ENCODE results near the gene PTPRG. TPM values are rescaled to one million over a fixed set of nuclear protein-coding genes. Genes with fewer than 3 reads are reported as not detected.
"Not testable (repeated sequence)": the region's sequence is repeated elsewhere in the genome, so short reads cannot be mapped to it uniquely, and the experiment has no call there.

PTPRG gene
- polyA plus RNA-seq, 3 donors = 5.6 to 45.7 (median 13.3) TPM

DNA sequence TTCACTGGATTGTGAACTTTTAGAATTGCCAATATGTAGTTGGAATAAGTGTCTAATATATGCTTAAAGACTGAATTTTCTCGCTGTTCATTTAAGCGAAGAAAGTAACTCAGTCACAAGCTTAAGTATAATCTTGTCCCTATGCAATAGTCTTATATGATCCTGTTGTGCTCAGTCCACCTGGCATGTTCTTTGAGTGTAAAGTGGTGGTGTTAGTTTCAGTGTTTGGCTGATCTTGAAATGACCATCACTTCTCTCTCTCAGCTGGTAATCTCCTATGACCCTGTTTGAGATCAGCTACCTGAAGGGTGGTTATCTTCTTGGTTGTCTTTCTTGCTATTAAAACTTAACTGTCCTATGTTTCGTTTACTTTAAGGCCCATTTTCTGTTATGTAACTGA lies 197.5 kb downstream of the PTPRG start:
- WGBS, 3 donors = 94 to 97% (median 95%) methylated on average over 3 of the region's 3 CpGs
- H3K27ac ChIP-seq (ENCODE audit: low read depth, low read length) = no peak overlapping the region

DNA sequence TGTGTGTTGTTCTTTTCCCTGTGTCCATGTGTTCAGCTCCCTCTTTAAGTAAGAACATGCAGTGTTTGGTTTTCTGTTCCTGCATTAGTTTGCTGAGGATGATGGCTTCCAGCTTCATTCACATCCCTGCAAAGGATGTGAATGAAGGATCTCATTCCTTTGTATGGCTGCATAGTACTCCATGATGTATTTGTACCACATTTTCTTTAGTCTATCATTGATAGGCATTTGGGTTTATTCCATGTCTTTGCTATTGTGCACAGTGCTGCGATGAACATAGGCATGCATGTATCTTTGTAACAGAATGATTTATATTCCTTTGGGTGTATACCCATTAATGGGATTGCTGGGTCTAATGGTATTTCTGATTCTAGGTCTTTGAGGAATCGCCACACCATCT lies 199.4 kb downstream of the PTPRG start:
- WGBS, 3 donors = 93 to 94% (median 93%) methylated on average over 2 of the region's 2 CpGs

DNA sequence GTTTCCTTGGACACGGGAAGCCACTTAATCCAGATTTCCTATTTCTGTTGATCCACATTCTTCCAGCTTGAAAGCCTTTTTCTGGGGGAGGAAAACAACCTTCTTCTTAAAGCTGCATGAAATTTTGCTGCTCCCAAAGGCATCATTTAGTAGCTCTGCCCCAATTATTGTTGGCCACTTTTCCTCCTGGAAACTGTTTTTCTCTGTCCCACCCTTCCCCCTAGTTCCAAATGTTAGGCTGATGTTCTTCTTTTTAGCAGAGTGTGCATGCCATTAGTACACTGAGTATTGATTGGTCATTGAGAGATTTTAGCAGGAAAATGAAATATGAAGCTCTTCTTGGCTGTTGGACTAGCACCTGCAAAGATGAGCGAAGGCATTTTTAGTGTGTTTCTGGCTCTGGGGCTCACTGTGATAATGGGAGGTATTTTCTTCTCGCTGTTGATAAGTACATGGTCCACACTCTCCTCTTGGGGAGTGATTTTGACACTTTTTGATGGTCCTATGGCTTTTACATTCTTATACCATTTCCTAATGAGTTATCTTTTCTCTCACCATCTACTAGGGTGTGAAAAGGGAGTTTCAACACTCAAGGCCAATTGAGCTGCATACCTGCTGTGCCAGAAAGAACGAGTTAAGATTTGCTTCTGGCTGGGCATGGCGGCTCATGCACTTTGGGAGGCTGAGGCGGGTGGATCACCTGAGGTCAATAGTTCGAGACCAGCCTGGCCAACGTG lies 200.5 kb downstream of the PTPRG start:
- no peak overlapping the region for H3K27ac ChIP-seq (ENCODE audit: low read depth, low read length)
- 82 to 94% (median 86%) methylated on average over 8 of the region's 8 CpGs for WGBS, 3 donors

More for the DNA sequence above, 199.4 kb downstream of the PTPRG start:
- not testable (repeated sequence) for H3K27ac ChIP-seq (ENCODE audit: low read depth, low read length)

DNA sequence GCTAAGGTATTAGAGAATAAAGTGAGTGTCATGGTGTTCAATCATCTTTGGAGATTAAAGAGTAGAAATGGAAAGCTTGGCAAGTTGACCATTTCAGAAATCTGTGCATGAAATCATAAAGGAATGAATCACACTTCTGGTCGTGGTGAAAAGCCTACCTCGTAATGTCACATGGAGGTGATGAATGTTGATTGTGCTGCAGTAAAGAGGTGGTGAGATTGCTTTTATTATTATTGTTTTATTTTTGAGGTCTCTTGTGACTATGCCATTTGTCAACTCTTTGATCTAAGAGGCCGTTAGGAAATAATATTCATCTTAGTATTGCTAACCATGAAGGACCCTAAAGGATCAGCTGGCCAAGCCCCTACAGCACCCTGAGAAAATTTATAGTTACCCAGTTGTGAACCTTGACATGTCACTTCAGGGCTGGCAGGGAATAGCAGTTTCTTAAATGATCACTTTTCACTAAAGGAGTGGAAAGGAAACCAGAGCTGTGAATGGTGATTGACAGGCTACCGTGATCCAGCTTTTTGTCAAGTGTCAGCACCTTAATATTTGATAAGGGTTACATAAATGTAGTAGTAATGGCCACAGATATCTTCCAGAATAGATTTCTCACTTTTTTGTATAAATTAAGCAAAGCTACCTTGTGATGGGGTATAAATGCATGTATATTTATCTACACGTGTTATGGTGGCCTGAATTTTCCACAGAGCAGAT lies 203.9 kb downstream of the PTPRG start:
- 87 to 90% (median 89%) methylated on average over 5 of the region's 5 CpGs for WGBS, 3 donors
- H3K27ac ChIP-seq (ENCODE audit: low read depth, low read length) = no peak overlapping the region

DNA sequence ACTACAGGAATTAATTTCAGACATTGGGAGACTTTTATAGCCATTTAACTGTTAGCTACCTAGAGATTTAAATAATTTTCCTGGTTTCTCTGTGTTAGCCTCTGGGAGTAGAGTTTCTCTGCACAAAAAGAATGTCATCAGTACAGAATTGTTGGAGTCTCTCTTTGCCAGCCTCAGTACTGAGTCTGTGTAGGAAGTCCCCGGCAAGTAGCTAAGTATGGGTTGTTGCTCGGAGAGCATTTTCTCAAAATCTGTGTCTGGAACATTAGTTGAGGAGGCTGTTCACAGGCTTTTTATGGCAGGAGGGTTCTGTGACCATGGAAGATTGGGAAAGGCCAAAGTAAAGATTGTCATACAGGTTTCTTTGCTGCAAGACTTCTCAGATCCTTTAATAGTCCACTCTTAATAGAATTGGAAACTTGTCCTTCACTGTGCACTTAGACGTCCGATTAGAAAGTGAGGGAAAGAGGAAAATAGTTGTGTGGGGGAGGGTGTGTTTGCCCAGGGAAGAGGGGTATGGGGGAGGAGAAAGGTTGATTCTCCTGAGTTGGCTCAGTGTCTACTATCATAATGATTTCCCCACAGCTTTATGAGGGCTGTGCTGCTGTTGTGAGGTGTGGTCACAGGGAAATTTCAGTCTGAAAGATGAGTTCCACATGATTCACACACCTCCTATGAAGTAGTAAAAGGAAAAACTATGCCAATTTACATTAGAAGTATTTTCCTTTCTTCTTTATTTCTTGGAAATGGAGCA lies 207.1 kb downstream of the PTPRG start:
- H3K27ac ChIP-seq (ENCODE audit: low read depth, low read length) = no peak overlapping the region
- 68 to 77% (median 74%) methylated on average over 4 of the region's 4 CpGs for WGBS, 3 donors

DNA sequence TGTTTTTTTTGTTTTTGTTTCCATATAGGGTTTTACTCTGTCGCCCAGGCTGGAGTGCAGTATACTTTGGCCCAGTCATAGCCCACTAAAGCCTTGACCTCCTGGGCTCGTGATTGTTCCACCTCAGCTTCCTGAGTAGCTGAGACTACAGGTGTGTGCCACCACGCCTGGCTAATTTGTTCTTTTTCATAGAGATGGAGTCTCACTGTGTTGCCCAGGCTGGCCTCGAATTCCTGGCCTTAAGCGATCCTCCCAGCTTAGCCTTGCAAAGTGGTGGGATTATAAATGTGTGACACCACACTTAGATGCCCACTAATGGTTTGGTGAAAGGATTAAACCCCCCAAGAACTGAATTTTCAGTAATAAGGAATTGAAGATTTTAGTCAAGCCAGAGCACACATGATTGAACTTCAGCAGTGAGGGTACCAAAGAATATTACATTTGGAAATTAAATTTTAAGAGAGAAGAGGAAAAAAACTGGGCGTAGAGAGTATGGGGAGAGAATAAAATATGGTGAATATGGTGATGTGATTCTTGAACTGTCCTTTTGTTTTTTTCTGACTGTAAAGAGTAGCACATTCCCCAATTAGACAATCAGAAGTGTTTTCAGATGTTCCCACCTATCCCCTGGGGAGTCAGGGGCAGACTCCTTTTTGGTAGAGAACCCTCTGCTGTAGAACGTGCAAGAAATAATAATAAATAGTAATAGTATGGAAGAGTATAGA lies 208.1 kb downstream of the PTPRG start:
- no peak overlapping the region for H3K27ac ChIP-seq (ENCODE audit: low read depth, low read length)
- 87 to 90% (median 89%) methylated on average over 7 of the region's 7 CpGs for WGBS, 3 donors

DNA sequence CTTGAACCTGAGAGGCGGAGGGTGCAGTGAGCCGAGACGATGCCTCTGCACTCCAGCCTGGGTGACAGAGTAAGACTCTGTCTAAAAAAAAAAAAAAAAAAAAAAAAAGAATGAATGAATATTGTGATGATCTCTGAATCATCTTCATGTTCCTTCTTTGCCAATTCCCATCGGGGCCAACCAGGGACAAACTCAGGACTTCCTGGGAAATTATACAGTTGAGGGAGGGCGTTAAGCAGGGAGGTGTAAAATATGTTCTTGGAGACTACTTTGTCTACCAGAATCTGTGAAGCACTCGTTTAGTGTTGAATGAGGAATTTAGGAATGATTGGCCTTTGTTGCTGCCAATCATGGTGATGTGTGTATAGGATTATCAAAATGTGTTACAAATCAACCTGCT lies 210.6 kb downstream of the PTPRG start:
- H3K27ac ChIP-seq (ENCODE audit: low read depth, low read length) = no peak overlapping the region
- WGBS, 3 donors = 81 to 93% (median 86%) methylated on average over 6 of the region's 6 CpGs

DNA sequence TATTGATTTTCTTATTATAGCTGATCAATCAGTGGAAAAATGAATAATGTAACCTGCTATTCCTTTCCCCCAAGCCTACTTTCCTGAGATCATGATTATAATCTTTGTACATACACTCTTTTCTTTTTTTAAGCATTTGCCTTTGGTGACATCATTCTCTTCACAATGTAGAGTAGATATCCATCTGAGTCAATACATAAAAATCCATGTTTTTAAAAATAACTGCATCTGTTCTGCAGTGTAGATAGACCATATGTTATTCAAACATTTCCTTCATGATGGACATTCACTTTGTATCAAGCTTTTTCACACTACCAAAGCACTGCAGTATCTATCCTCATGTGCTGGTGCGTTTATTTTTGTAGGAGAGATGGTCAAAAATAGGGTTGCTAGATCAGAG lies 211.1 kb downstream of the PTPRG start:
- no peak overlapping the region for H3K27ac ChIP-seq (ENCODE audit: low read depth, low read length)

DNA sequence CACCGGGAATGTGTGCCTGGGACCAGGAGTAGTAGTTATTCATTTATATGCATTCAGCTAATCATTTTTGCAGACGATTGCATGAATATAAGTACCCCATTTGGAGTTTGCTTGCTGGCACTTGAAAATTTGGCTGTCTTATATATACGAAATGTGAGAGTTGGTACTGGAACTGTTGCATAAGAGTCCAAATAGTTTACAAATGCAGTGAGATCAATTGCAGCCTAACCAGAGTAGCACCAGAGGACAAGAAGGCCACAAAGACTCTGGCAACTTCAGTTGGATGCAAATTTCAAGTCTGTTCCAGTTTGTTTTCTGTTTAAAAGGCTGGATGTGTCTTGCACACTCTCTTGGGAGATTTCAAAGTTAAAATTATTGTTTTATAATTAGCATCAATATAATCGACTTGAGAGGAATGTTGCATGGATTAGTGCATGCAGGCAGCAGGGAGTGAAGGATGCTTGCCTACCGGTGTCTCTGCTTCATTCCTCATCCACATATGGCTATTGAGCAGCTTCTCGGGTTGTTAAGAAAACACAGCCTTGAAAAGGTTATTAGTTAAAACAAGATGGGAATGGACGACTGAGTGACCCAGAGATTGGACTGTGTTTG lies 213.0 kb downstream of the PTPRG start:
- no peak overlapping the region for H3K27ac ChIP-seq (ENCODE audit: low read depth, low read length)
- 61 to 72% (median 71%) methylated on average over 7 of the region's 7 CpGs for whole genome bisulfite sequencing, 3 donors

More for the DNA sequence above, 211.1 kb downstream of the PTPRG start:
- 81 to 93% (median 93%) methylated on average over 1 of the region's 1 CpG for WGBS, 3 donors

DNA sequence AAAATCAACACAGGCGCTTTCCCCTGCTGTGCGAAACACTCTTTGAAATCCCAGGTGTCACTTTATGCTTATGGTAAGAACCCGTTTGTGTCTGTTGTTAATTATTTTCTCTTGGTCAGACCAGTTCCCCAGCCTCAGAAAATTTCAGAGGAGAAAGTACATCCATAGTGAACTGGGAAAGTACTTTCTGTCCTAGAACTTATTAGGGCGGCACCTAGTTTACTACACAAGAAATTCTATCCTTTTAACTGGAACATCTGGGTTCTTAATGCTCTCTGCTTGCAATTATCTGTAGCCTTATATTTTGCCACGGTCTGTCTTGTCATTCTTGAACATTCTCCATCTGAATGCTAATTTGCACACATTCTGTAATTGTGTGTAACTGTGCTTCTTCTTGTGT lies 215.0 kb downstream of the PTPRG start:
- 80 to 95% (median 88%) methylated on average over 5 of the region's 5 CpGs for WGBS, 3 donors
- no peak overlapping the region for H3K27ac ChIP-seq (ENCODE audit: low read depth, low read length)

DNA sequence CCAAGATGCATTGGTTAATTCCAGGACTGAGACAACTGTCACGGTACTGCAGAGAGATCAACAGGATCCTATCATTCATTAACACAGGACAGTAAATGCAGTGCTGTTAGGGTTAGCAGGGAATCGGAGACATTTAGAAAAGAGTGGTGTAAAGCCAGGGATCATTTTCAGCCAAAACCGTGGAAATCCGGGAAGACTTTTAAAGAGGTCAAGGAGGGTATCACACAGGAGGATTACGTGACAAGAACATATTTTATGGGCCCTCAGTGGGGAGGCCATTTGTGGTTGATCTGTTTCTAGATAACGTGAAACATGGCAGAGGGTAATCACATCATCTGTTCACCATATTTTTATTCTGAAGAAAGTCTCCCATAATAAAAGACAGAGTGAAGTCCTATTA lies 216.1 kb downstream of the PTPRG start:
- no peak overlapping the region for H3K27ac ChIP-seq (ENCODE audit: low read depth, low read length)
- 59 to 88% (median 67%) methylated on average over 6 of the region's 6 CpGs for WGBS, 3 donors

DNA sequence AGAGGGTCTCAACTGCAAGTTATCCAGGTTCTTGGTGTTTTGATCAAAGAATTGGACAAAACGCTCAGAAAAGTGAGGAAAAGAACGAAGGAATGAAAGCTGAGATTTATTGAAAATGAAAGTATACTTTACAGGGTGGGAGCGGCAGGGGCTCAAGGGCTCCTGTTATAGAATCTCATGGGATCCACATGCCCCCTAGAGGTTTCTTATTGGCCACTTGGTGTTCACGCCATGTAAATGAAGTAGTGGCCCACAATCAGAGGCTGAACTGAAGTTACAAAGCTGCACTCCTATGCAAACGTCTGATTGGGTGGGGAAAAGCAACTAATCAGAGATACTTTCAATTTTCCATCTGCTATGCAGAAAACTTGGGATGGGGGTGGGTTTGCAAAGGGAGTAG lies 216.7 kb downstream of the PTPRG start:
- WGBS, 3 donors = 86 to 87% (median 86%) methylated on average over 5 of the region's 5 CpGs
- no peak overlapping the region for H3K27ac ChIP-seq (ENCODE audit: low read depth, low read length)

DNA sequence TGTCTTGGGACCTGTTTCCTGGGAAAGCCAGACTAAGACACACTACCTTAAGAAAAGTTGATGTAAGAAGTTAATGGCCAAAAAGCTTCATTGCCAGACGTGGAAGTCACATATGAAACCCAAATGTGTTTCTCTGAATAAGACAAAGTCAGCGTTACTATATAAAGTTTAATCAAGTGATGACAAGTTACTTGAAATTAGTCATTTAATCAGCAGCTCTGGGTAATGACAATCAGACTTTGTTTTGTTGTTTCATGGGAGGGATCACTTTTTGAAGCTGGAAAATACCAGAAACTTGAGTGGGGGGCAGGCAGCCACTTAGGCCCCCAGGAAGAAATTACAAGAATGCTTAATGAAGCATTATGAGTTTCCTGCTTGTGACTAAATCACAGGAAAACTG lies 218.6 kb downstream of the PTPRG start:
- no peak overlapping the region for H3K27ac ChIP-seq (ENCODE audit: low read depth, low read length)
- WGBS, 3 donors = 57 to 68% (median 65%) methylated on average over 2 of the region's 2 CpGs

DNA sequence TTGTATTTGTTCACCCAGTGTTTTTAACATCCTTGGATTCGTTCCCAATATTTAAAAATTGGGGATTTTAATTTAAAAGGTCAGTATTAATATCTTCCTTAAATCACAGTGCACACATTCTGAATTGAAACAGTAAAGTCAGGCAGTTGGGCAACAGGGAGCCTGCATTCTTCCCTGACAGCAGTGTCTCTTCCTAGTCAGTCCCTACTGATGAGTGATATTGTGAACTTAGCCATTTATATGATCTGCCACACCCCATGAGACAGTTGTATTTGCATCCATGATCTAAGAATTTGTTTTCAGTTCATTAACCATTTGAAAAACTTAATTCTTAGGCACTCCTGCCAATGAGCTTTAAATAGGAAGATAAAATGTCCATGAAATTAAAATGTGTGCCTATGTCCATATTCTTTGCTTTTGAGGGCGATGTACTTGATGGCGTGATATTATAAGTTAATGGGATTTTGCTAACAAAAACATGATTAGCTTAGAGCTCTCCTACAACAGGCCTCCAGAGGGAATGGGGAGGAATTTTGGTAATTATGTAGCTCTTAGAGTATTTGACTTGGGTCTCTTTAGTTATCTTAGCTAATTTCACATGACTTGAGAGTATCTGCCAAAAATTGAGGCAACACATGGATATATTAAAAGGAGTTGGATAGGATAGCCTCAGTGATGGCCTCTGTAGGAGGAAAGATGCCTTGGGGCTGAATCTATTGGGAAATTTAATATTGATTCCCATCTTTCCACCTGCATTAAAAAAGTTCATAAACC lies 219.3 kb downstream of the PTPRG start:
- WGBS, 3 donors = 67 to 92% (median 69%) methylated on average over 3 of the region's 3 CpGs
- no peak overlapping the region for H3K27ac ChIP-seq (ENCODE audit: low read depth, low read length)

DNA sequence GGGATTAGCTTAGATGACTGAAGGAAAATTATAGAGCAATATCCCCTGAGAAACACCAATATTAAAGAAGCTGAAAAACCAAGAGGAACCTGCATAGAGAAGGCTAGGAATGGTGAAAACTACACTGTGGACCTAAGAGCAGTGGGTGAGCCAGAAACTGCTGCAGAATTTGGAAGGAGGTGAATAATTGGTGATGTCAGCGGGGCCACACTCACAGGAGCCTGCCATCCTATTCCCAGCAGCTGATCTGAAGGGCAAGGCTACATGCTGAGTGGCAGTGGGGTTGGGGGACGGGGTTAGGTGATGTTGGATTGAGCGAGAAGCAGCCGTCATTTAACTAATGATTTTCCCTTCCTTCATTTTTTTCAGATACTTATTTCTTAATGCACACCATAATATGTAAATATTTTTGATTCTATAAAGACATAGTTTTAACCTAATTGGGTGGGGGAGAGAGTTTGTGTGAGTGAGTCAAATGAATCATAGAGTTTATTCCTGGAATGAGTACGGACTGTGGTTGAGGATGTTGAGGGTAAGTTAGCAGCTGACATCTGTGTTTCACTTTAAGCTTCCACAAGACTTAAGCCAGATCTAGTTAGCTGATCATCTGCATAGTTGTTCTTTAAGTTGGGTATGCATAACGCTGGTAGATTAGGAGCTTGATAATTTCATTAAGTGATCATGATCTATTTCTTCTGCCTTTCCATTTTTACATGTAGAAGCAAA lies 222.8 kb downstream of the PTPRG start:
- H3K27ac ChIP-seq (ENCODE audit: low read depth, low read length) = no peak overlapping the region
- WGBS, 3 donors = 89 to 91% (median 90%) methylated on average over 6 of the region's 6 CpGs

DNA sequence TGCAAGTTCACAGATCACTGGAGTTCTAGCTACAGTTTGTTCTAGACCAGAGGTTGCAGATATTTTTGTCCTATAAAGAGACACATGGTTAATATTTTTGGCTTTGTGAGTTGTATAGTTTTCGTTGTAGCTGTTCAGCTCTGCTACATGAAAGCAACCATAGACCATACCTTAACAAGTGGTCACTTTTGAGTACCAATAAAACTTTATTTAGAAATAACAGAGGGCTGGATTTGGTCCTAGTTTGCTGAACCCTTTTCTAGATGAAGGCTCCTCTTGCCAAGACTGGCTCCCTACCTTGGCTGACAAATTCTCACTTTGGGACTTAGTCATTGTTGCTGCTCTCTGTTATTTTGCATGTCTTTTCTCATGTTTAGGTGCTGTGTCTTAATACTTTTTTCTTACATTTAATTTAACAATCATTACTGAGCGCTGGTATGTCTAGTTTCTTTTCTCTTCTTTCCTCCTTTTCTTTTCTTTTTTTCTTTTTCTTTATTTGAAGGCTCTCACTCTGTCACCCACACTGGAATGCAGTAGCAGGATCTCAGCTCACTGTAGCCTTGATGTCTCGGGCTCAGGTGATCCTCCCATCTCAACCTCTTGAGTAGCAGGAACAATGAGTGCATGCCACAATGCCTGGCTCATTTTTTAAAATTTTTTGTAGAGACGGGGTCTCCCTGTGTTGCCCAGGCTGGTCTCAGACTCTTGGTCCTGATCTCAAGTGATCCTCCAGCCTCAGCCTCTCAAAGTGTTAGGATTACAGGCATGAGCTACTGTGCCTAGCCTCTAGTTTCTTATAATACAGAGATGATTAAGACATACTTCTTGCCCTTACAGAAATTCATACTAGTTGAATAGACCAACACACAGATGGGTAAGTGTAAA lies 227.5 kb downstream of the PTPRG start:
- 88 to 94% (median 93%) methylated on average over 4 of the region's 4 CpGs for WGBS, 3 donors
- no peak overlapping the region for H3K27ac ChIP-seq (ENCODE audit: low read depth, low read length)
